ENCODE results near the gene KCNH1.

DNA sequence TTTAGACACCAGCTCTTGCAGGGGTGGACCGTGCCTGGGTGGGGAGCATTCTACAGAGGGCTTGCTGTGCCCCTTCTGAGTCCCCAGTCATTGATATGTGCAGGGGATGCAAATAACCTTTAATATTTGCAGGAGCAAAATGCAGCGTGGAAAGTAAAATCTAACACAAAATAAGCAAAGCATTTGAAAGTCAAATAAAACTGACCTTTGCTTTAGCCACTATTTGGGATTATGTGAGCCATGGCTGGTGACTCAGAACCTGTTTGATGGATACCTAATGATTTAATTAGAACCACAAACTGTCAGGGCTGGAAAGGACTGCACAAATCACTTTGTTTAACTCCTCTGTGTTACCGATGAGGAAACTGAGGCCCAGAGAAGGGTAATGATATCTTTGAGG lies 427.7 kb downstream of the KCNH1 start:
- TF ChIP-seq, protein P1, sequence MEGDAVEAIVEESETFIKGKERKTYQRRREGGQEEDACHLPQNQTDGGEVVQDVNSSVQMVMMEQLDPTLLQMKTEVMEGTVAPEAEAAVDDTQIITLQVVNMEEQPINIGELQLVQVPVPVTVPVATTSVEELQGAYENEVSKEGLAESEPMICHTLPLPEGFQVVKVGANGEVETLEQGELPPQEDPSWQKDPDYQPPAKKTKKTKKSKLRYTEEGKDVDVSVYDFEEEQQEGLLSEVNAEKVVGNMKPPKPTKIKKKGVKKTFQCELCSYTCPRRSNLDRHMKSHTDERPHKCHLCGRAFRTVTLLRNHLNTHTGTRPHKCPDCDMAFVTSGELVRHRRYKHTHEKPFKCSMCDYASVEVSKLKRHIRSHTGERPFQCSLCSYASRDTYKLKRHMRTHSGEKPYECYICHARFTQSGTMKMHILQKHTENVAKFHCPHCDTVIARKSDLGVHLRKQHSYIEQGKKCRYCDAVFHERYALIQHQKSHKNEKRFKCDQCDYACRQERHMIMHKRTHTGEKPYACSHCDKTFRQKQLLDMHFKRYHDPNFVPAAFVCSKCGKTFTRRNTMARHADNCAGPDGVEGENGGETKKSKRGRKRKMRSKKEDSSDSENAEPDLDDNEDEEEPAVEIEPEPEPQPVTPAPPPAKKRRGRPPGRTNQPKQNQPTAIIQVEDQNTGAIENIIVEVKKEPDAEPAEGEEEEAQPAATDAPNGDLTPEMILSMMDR (IDR thresholded peaks at IDR 0.05 in 4 of 5, conservative IDR thresholded peaks at IDR 0.05 in 1 of 5) = no peak
- TF ChIP-seq POLR2A (IDR thresholded peaks at IDR 0.05) = no peak
